HL-60 (cell line): Measurements from ENCODE around the gene RGS10.

Experiments used
- CTCF ChIP-seq: IDR thresholded peaks from one replicate; pipeline ENCODE4 v1.5.1; 2011; ENCODE audit warnings: low read length, control low read depth, inconsistent platforms; ENCODE audit not compliant: insufficient read depth
- GABPA ChIP-seq: IDR thresholded peaks from 2 replicates; pipeline ENCODE4 v1.6.1; 2012; ENCODE audit warnings: low read depth
- POLR2AphosphoS5 ChIP-seq: IDR thresholded peaks from 2 replicates; pipeline ENCODE4 v1.6.1; 2012; ENCODE audit warnings: low read depth
- REST ChIP-seq: IDR thresholded peaks from 2 replicates; pipeline ENCODE4 v1.6.1; 2012; ENCODE audit warnings: low read depth; ENCODE audit not compliant: insufficient replicate concordance

GRCh38 chr10:119460369-119461195 is 81.9 kb downstream of the RGS10 start:
- TF ChIP-seq CTCF: no peak
- TF ChIP-seq REST: no peak
- no peak for TF ChIP-seq POLR2AphosphoS5
- no peak for TF ChIP-seq GABPA
